ENCODE data around the gene LSM6.
A peak's percentile ranks its signal among the peaks of the same experiment; 100 is the strongest.

LSM6 gene

DNA sequence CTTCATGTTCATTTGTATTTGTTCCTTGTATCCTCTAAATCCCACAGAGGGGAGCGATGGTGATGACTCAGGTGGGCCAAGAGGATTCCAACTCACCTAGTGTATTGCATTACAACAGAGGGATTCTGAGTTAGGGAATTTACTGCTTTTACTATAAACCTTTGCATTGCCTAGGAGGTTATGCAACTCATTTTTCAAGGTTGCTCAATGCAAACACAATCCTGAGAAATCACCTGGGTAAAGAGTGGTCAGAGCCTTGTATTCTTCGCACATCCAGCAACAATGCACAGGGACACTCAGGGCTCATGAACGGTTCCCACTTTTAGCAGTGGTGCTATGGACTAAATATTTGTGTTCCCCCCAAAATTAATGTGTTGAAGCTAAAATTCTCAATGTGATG lies 28.6 kb upstream of the LSM6 start:
- TF ChIP-seq, protein P1, sequence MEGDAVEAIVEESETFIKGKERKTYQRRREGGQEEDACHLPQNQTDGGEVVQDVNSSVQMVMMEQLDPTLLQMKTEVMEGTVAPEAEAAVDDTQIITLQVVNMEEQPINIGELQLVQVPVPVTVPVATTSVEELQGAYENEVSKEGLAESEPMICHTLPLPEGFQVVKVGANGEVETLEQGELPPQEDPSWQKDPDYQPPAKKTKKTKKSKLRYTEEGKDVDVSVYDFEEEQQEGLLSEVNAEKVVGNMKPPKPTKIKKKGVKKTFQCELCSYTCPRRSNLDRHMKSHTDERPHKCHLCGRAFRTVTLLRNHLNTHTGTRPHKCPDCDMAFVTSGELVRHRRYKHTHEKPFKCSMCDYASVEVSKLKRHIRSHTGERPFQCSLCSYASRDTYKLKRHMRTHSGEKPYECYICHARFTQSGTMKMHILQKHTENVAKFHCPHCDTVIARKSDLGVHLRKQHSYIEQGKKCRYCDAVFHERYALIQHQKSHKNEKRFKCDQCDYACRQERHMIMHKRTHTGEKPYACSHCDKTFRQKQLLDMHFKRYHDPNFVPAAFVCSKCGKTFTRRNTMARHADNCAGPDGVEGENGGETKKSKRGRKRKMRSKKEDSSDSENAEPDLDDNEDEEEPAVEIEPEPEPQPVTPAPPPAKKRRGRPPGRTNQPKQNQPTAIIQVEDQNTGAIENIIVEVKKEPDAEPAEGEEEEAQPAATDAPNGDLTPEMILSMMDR (conservative IDR thresholded peaks at IDR 0.05; ENCODE audit: low read length), result no peak
- DNase-seq (ENCODE audit: low read depth), result no peak
- H3K4me3 ChIP-seq (ENCODE audit: low read length), result no peak overlapping the region

DNA sequence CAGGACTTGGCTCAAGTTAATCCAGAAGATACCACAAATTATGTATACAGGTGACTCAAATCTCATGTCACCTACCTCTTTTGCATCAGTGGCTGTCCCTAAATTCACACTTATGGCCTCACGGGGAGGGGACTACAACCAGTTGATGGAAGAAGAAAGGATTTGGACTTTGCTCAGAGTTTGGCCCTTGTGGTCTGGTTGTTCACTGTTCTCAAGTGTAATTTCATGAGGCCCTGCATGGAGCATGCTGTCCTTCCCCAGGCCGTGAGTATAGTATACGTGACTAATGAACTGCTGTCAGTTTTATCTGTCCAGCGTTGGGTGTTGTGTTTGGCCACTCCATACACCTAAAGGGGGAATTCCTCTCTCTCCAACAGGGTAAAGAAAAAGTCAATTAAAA lies 27.5 kb upstream of the LSM6 start:
- H3K4me3 ChIP-seq (ENCODE audit: low read length), result no peak overlapping the region
- no peak for DNase-seq (ENCODE audit: low read depth)
- TF ChIP-seq, protein P1 (conservative IDR thresholded peaks at IDR 0.05; ENCODE audit: low read length), result no peak

- no peak overlapping the region for H3K4me3 ChIP-seq (ENCODE audit: low read length)
- no peak for DNase-seq (ENCODE audit: low read depth)
- TF ChIP-seq, protein P1 (conservative IDR thresholded peaks at IDR 0.05; ENCODE audit: low read length), result no peak
These were observed 21.5 kb upstream of the LSM6 start for GRCh38 chr4:146154057-146154456.

DNA sequence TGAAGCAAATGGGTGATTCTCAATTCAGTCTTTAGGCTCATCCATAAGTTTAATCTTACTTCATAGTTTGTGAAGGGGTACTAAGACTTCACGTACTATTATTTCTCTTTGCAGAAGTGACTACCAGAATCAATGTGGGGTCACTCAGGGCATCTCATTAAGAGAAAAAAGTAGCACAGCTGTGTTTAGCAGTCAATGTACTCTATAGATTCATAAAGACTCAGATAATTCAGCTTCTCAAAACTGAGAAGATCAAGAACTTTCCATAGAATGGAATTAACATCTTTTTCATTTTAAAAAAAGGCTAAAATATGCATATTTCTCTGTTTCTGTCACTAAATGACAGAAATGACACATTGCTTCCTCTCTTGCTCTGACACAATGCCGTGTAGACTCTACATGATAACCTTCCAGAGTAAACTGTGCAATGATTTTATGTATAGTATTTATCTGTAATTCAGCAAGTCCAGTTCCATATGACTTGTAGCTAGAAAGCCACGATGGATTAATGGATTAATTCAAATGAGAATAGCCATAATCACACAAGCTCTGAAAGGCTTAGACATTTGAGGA lies 20.3 kb upstream of the LSM6 start:
- no peak overlapping the region for H3K4me3 ChIP-seq (ENCODE audit: low read length)
- no peak for DNase-seq (ENCODE audit: low read depth)
- TF ChIP-seq, protein P1 (conservative IDR thresholded peaks at IDR 0.05; ENCODE audit: low read length), result no peak

DNA sequence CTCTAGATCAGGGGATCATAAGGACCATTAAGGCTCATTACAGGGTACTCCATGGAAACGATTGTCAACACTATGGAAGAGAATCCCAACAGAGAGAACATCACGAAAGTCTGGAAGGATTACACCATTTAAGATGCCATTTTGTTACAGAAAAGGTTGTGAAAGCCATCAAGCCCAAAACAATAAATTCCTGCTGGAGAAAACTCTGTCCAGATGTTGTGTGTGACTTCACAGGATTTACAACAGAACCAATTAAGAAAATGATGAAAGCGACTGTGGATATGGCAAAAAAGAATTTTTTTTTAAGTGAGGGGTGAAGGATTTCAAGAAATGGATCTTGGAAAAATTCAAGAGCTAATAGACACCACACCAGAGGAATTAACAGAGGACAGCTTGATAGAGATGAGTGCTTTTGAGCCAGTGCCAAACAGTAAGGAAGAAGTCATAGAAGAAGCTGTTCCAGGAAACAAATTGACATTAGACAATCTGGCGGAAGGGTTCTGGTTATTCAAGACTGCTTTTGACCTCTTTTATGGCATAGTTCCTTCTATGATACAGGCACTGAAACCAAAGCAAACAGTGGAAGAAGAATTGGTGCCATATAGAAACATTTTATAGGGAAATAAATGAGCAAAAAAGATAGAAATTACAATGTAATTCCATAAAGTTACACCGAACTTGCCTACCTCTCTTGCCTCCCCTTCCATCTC lies 17.3 kb upstream of the LSM6 start:
- DNase-seq (ENCODE audit: low read depth), result peak; percentile 69
- TF ChIP-seq, protein P1 (conservative IDR thresholded peaks at IDR 0.05; ENCODE audit: low read length), result no peak
- no peak overlapping the region for H3K4me3 ChIP-seq (ENCODE audit: low read length)

DNA sequence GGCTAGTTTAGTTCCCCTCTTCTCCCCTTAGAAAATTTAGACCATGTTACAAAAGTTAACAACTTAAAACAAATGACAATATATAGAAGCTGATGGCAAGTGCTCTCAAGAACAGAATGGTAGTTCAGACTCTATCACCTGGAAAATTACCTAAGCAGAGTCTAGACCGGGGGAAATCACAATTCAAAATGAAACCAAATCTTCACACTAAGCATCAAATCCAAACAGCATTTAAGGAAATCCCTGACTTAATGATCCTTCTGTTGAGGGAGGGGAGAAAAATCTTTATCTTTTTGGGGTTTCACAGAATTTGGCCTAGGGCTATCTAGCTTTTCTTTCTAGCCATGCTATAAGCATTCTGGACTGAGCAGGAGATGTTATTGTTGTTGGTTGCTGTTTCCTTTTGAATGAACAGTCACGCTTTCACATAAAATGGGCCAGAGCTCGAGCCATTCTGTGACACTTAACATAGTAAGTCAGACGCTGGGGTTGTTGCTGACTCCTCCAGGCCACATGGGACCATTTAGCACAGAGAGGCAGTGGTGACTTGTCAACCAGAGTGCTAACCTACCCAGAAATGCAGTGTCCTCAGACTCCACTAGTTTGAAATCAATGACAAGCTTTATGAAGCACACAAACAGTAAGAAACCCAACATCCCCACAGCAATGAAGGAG lies 16.0 kb upstream of the LSM6 start:
- H3K4me3 ChIP-seq (ENCODE audit: low read length), result no peak overlapping the region
- no peak for DNase-seq (ENCODE audit: low read depth)
- TF ChIP-seq, protein P1 (conservative IDR thresholded peaks at IDR 0.05; ENCODE audit: low read length), result no peak

GRCh38 chr4:146161243-146161642 lies 14.3 kb upstream of the LSM6 start:
- TF ChIP-seq, protein P1 (conservative IDR thresholded peaks at IDR 0.05; ENCODE audit: low read length), result no peak
- no peak for DNase-seq (ENCODE audit: low read depth)

More at GRCh38 chr4:146161243-146161642, 14.3 kb upstream of the LSM6 start:
- H3K4me3 ChIP-seq (ENCODE audit: low read length), result no peak overlapping the region

Data from AG10803 (cell line).